Measurements from ENCODE around the gene DMAC2L. TPM values are rescaled to one million over a fixed set of nuclear protein-coding genes. Genes with fewer than 3 reads are reported as not detected.

Gene DMAC2L
- total and polyA plus RNA-seq, 2 experiments from 2014 or later = 10.8 to 12.5 TPM

- no peaks in the 10 kb centered on the region for H3K27me3 ChIP-seq
- no peaks in the 10 kb centered on the region for H3K79me2 ChIP-seq
- H2AFZ ChIP-seq = no peak overlapping the region
- no peak for DNase-seq (ENCODE audit: low spot score)
- H3K4me2 ChIP-seq = no peak overlapping the region
- H3K36me3 ChIP-seq (replicated peaks; ENCODE audit: insufficient read depth, low read depth) = no peaks in the 10 kb centered on the region
- no peaks in the 10 kb centered on the region for H4K20me1 ChIP-seq (ENCODE audit: insufficient read depth, poor library complexity, severe bottlenecking)
- no peaks in the 10 kb centered on the region for H3K9me2 ChIP-seq (replicated peaks; ENCODE audit: insufficient read depth)
- H3K9me3 ChIP-seq (ENCODE audit: low read depth) = no peaks in the 10 kb centered on the region
- TF ChIP-seq EZH2phosphoT487 (IDR thresholded peaks at IDR 0.05; ENCODE audit: low read depth, severe bottlenecking, unreplicated experiment) (no peak), EZH2 (IDR thresholded peaks at IDR 0.05; ENCODE audit: borderline replicate concordance) (no peak)
- TF ChIP-seq, protein P1, sequence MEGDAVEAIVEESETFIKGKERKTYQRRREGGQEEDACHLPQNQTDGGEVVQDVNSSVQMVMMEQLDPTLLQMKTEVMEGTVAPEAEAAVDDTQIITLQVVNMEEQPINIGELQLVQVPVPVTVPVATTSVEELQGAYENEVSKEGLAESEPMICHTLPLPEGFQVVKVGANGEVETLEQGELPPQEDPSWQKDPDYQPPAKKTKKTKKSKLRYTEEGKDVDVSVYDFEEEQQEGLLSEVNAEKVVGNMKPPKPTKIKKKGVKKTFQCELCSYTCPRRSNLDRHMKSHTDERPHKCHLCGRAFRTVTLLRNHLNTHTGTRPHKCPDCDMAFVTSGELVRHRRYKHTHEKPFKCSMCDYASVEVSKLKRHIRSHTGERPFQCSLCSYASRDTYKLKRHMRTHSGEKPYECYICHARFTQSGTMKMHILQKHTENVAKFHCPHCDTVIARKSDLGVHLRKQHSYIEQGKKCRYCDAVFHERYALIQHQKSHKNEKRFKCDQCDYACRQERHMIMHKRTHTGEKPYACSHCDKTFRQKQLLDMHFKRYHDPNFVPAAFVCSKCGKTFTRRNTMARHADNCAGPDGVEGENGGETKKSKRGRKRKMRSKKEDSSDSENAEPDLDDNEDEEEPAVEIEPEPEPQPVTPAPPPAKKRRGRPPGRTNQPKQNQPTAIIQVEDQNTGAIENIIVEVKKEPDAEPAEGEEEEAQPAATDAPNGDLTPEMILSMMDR (IDR thresholded peaks at IDR 0.05; ENCODE audit: poor library complexity) = no peak
- 79% methylated on average over 2 of the region's 2 CpGs for WGBS (ENCODE audit: low lambda C conversion rate, missing lambda C conversion rate)
- H3K4me3 ChIP-seq = no peak overlapping the region
- H3K27ac ChIP-seq = no peak overlapping the region
- H3K4me1 ChIP-seq (ENCODE audit: insufficient read depth) = peaks cover 13% of the 10 kb centered on the region
Observed at GRCh38 chr14:50350975-50351374, 38.9 kb downstream of the DMAC2L start.

DNA sequence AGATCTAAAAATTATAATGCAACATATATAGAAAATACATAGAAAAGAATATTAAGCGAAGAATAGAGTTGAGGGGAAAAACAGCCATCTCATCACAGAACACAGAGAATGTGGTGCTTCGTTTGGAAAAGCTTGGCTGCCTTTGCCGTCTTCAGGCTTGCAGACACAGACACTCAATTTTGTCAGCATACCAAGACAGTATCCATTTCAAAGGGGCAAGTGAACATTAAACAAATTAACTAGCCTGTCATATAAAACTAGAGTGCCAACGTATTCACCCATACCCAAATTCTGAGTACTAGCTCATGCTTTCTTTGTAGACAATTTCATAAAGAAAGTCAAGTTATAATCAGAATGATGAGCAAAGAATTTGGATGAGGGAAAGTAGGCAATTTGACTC lies 40.5 kb downstream of the DMAC2L start:
- Histone ChIP-seq H3K27me3 (no peaks in the 10 kb centered on the region), H2AFZ (no peak overlapping the region), H3K27ac (no peak overlapping the region), H3K4me1 (ENCODE audit: insufficient read depth) (peaks cover 4% of the 10 kb centered on the region), H3K36me3 (replicated peaks; ENCODE audit: insufficient read depth, low read depth) (no peaks in the 10 kb centered on the region), H3K4me3 (no peak overlapping the region), H4K20me1 (ENCODE audit: insufficient read depth, poor library complexity, severe bottlenecking) (no peaks in the 10 kb centered on the region), H3K9me2 (replicated peaks; ENCODE audit: insufficient read depth) (no peaks in the 10 kb centered on the region), H3K79me2 (no peaks in the 10 kb centered on the region), H3K4me2 (no peak overlapping the region), H3K9me3 (ENCODE audit: low read depth) (no peaks in the 10 kb centered on the region)
- WGBS (ENCODE audit: low lambda C conversion rate, missing lambda C conversion rate) = 68% methylated on average over 4 of the region's 4 CpGs
- DNase-seq (ENCODE audit: low spot score) = no peak
- TF ChIP-seq EZH2 (IDR thresholded peaks at IDR 0.05; ENCODE audit: borderline replicate concordance) = no peak
- TF ChIP-seq, protein P1 (IDR thresholded peaks at IDR 0.05; ENCODE audit: poor library complexity) = no peak

- DNase-seq (ENCODE audit: low spot score) = no peak
- Histone ChIP-seq H3K4me3 (no peak overlapping the region), H3K27ac (no peak overlapping the region), H3K9me2 (replicated peaks; ENCODE audit: insufficient read depth) (no peaks in the 10 kb centered on the region), H3K4me2 (no peak overlapping the region), H3K4me1 (ENCODE audit: insufficient read depth) (no peaks in the 10 kb centered on the region), H3K9me3 (ENCODE audit: low read depth) (no peaks in the 10 kb centered on the region), H3K27me3 (no peaks in the 10 kb centered on the region), H3K36me3 (replicated peaks; ENCODE audit: insufficient read depth, low read depth) (no peaks in the 10 kb centered on the region), H2AFZ (no peak overlapping the region), H4K20me1 (ENCODE audit: insufficient read depth, poor library complexity, severe bottlenecking) (no peaks in the 10 kb centered on the region), H3K79me2 (no peaks in the 10 kb centered on the region)
- 79% methylated on average over 4 of the region's 4 CpGs for WGBS (ENCODE audit: low lambda C conversion rate, missing lambda C conversion rate)
- no peak for TF ChIP-seq EZH2 (IDR thresholded peaks at IDR 0.05; ENCODE audit: borderline replicate concordance)
- no peak for TF ChIP-seq EZH2phosphoT487 (IDR thresholded peaks at IDR 0.05; ENCODE audit: low read depth, severe bottlenecking, unreplicated experiment)
- TF ChIP-seq, protein P1 (IDR thresholded peaks at IDR 0.05; ENCODE audit: poor library complexity) = no peak
Observed at GRCh38 chr14:50353126-50353525, 41.0 kb downstream of the DMAC2L start.

GRCh38 chr14:50354527-50354926 lies 42.4 kb downstream of the DMAC2L start:
- H3K4me3 ChIP-seq = no peak overlapping the region
- no peak overlapping the region for H3K27ac ChIP-seq
- no peaks in the 10 kb centered on the region for H3K9me2 ChIP-seq (replicated peaks; ENCODE audit: insufficient read depth)
- DNase-seq (ENCODE audit: low spot score) = no peak
- TF ChIP-seq, protein P1 (IDR thresholded peaks at IDR 0.05; ENCODE audit: poor library complexity) = no peak
- TF ChIP-seq EZH2 (IDR thresholded peaks at IDR 0.05; ENCODE audit: borderline replicate concordance) (no peak), EZH2phosphoT487 (IDR thresholded peaks at IDR 0.05; ENCODE audit: low read depth, severe bottlenecking, unreplicated experiment) (no peak)
- H3K36me3 ChIP-seq (replicated peaks; ENCODE audit: insufficient read depth, low read depth) = no peaks in the 10 kb centered on the region
- no peaks in the 10 kb centered on the region for H4K20me1 ChIP-seq (ENCODE audit: insufficient read depth, poor library complexity, severe bottlenecking)
- H3K4me1 ChIP-seq (ENCODE audit: insufficient read depth) = no peaks in the 10 kb centered on the region
- WGBS (ENCODE audit: low lambda C conversion rate, missing lambda C conversion rate) = 51% methylated on average over 1 of the region's 1 CpG
- H3K4me2 ChIP-seq = no peak overlapping the region
- H3K27me3 ChIP-seq = no peaks in the 10 kb centered on the region
- H3K9me3 ChIP-seq (ENCODE audit: low read depth) = no peaks in the 10 kb centered on the region
- no peak overlapping the region for H2AFZ ChIP-seq
- no peaks in the 10 kb centered on the region for H3K79me2 ChIP-seq

All from hepatocyte (in vitro differentiated cells).